Activated T-helper 1 cell treated with anti-CD3 and anti-CD28 coated beads, Interleukin-2, amount 50 U/mL, for 16 hours (primary cell): ENCODE data around the gene C9orf72.
A peak's percentile ranks its signal among the peaks of the same experiment; 100 is the strongest.

ENCODE experiments used
- DNase-seq, 2 donors: peaks; one replicate each; pipeline ENCODE4 v3.0.0-alpha.2; 2020; ENCODE audit warnings: low read depth in 1 of 2, low spot score in 1 of 2

Gene C9orf72

DNA sequence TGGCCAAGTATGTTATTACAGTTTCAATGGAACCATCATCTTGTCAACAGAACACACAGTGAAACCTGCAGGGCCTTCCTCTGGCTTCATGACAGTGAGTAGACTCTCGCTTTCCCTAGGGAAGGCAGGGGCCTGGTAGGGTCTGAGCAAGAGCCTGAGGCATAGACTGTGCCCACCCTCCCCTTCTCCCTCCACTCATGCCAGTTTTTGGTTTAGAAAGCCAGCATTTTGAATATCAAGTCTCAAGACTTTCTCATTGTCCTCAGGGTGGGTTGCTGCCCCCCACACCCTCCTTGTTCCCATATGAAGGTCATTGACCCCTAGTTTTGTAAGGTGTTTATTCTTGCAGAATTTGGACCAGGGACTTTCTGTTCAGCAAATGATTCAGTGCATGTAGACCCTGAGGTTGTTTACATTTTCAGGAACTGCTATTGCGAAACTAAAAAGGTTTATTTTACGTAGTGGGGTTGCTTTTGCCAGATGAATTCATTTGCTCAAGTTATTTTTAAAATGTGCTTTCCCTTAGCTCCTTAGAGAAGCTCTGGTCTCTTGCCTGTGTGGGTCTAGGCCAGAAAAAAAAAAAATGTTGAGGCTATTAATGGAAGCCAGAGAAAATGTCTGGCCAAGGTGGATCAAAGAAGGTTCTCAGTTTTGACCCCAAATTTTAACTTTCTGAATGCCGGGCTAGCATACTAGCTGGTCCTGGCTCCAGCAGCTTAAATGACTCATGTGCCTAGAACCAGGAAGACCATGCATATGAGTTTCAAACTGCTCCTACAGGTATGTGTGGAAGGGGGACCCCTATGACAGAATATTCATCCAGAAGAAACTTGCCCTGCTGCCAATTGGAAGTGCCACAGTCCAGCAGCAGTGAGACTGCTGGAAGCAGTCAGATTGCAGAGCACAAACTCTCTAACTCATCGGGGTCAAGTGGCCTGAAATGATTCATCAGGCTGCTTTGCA is 33.5 kb downstream of the C9orf72 start:
- DNase-seq = no peak

DNA sequence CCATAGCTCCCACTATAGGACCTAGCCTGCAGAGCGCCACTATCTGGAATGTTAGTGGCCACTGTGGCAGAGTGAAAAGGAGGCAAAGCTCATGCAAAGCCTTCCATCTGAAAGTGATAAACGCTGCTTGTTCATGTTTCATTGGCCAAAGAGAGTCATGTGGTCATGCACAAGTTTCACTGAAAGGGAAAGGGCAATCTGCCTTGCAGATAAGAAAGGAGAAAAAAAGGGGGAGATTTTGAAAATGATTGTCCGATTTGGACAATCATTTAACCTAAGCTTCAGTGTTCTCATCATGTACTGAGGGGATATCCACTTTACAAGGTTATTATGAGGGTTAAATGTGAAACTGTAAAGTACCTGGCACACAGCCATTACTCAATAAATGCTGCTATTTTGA is 34.6 kb downstream of the C9orf72 start:
- no peak for DNase-seq

DNA sequence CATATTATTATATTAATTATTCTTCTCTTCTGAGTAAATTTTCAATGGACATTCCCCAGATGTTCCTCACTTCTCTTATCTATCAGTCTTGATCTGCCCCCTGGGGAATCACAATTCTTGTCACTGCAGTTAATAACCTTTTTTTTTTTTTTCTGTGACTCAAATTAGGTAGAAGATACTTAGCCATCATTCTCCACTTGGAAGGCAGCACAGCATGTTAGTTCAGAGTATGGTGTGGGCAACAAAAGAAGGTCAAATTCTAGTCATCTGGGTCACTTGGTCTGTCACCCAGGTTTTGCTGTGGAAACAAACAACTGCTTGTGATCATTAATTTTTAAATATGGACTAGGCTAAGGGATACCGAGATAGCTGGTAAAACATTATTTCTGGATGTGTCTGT is 35.5 kb downstream of the C9orf72 start:
- no peak for DNase-seq

DNA sequence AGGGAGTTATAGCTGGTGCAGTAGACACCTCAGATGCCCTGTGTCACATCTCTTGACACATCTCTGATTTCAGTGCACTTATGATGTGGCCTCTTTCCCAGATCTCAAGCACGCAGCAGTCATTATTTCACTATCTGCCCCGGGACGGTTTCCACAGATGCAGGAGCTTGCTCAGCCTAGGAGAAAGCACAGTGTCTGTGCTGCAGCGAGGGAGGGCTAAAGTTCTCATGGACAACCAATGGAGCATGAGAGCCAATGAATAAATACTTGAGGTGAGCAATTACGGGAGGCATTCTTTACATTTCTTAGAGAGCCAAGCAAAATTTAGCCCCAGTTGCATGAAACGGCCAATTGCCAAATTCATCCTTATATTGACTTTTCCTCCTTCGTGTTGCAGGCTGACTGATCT is 36.2 kb downstream of the C9orf72 start:
- no peak for DNase-seq

DNA sequence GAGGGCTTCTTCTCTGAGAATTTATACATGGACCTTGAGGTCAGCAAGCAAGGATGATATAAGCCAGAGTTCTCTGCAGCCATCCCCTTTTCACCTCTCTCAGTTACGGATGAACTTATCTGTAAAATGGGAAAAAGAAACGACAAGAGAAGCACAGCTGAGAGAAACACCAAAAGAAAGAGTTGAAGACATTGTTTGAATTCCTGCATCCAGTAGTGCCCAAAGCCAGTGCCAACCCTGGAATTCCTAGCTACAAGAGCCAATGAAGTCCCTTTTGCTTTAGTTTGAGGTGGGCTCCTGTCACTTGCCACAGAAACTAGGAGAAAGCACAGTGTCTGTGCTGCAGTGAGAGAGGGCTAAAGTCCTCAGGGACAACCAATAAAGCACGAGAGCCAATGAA is 37.1 kb downstream of the C9orf72 start:
- DNase-seq = no peak

DNA sequence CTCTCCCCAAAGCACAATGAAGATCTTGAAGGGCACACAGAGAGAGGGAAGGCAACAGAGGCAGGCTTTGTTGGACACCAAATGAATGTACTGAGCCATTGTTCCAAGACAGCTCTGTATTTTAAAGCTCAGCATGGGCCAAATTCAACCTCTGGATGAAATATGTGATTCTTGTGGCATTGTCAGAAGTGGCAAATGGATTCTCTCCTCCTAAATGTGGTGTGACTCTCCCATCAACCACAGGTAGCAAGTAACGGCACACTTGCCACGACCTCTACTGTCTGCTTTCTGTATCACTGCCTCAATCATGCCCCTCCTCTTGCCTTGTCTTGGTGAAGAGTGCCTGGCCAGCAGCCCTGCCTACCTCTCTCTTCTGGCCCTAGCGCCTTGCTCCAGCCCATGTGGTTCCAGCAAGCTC is 37.6 kb downstream of the C9orf72 start:
- no peak for DNase-seq

DNA sequence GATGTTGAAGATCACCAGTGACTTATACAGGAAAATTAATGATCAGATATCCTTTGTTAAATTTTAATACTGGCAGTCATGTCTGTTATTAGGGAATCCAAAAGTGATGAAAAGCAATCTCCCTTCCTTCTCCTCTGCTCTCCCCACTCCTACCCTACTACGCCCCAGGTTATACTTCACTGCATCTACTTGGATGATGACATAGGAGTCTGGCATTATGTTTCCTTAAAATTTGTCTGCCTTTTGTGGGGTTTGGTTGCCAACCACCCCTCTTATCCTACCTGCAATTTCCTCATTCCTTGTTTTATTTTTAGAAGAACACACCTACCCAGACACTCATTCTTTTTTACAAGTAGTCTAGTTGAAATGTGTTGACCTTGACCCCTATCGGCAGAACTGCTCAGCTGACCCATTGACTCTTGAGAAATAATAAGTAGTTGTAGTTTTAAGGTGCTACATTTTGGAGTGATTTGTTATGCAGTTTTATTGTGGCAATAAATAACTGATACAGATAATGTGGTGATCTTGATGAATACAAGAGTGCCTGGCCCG is 38.5 kb downstream of the C9orf72 start:
- DNase-seq = no peak

DNA sequence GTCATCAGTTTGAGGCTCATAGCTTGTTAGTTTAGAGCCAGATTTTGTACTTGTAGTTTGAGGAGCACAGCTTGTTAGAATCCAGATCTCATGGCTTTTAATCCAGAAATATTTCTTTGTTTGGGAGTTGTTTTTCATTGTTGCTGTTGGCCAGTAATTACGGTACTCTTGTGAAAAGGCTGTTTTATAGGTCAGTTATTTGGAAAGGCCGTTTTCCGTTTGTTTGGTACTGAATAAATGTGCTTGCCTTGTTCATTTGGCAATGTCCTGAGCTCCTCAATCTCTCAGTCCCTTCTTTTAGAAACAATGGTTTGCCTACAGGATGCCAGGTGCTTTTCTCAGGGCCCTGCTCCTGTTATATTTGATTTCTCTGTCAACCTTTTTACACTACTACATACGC is 39.1 kb downstream of the C9orf72 start:
- DNase-seq = no peak

DNA sequence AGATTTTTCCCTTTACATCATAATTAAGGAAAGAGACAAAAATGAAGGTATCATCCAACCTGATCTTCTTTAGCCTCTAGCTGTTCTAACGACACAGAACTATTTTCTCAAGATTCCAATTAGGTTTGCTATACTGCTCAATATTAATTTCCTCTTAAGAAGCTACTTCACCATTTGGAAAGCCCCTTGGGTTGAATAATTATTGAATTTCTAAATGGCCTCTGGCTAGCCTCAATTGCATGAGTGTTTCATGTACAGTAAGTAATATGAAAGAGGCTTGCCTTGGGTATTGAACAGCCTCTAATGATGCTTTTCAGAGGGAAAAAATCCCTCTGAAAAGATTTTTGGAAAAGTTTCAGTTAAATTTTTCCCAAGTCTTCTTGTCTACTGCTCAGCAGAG is 40.0 kb downstream of the C9orf72 start:
- no peak for DNase-seq

DNA sequence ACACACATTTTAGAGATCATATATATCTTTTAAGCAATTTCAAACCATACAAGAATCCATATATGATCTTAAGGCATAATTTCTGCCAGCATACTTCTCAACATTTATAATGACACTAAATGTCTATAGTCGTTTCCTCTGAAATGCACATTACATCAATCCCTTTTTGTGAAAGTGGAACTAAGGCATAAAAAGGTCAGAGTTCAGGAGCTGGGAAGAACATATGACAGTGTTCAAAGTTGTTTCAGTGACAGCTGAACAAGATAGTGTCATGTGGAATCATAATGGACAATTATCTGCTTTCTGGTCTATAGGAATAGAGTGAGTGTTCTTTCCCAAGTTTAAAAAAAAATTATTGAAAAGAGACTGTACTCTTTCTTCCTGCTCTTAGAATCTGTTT is 41.2 kb downstream of the C9orf72 start:
- no peak for DNase-seq

DNA sequence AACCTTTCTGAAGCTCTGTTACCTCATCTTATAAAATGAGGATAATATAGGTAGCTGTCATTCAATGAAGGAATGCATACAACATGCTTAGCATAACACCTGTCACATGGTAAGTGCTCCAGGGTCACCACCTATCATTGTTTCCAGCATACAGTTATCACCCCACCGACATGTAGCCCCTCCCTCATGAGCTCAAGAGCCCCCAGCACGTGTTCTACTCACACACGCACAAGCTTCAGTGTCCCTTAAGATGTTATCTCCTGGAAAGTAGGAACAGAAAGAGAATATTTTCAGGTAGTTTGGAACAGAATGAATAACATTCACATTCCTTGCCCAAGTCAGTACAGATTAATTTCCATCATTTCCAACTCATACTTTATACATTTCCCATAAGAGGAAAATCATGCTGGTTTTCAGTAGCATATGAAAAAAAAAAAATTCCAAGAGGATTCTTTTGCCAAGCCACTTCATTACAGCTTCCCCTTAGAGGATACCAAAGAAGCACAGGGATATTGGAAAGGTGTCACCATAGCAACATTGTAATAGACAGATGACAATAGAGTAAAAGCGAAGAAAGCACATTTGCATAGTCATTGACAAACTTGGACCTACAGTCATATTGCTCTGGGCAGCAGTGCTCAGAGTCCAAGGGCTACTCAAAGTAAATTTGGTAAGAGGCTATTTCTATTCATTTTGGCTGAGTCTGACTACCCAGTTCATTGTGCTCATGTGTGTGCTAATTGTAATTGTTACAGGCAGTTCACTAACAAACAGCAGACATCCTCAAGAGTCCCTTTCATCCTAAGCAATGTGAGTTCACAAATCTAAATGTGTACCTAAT is 42.1 kb downstream of the C9orf72 start:
- DNase-seq = no peak

DNA sequence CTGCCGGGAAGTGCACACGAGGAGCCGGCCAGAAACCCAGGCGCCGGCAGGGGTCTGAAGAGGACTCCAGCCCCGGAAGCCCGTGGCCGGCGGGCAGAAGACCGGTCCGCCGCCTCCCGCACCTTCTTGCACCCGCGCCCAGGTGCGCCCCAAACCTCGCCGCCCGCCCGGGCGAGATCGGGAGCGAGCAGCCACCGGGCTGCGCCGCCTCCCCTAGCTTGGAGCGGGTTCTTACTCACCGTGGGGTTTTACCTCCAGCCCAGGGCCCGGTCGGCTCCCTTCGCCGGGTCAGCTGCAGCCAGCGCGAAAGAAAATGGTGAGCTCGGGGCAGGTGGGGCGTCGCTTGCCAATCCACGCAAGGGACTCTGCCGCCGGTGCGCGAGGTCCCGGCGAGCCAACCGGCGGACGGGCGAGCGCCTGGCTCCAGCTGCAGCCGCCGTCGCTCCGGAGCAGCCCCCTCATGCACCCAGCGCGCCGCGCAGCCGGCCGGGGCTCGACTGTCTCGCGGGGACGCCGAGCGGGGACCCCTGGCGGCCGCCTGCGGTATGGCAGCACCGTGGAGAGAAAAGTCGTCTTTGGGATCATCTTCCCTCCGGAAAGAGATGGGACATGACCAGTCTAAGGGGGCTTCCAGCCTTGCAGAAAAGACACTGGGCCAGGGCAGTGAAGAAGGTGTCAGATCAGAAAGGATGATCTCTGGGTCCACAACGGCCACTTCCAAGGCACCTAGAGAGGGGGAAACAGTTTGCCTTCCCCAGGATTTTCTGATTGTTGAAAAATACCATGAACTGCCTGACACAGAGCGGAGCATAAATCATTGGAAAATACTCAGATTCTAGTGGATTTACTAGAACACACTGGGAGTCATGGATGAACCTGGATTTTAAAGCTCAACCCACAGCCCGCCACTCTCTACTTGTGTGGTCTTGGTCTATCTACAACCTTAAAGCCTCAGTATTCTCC is 43.7 kb downstream of the C9orf72 start, which contains the start of gene MOB3B:
MOB3B (minus strand) TSS at position 499 of the 963 bp plus-strand sequence. CDS start 74,264 bp downstream, outside the sequence.
- DNase-seq = peak; percentile 57 to 64

DNA sequence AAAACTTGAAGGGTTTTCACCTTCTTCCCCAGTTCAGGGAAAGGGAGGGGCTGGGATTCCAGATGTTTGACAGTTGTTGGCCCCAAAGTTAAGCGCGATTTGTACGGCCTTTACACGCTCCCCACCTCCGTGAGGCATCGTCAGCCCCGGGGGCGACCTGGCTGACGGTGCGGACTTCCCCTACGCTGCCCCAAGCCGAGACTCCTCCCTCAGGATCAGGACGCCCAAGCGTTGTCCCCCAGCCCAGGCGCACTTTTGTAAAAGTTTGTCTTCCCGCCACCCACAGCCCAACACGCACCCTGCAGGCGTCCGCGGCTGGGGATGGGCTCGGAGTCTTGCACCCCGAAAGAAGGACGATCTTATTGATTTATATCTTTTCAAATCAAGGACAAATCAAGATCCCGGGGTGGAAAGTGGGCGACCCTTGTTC is 44.4 kb downstream of the C9orf72 start:
- DNase-seq = peak in 1 of 2 donors; percentile 15

DNA sequence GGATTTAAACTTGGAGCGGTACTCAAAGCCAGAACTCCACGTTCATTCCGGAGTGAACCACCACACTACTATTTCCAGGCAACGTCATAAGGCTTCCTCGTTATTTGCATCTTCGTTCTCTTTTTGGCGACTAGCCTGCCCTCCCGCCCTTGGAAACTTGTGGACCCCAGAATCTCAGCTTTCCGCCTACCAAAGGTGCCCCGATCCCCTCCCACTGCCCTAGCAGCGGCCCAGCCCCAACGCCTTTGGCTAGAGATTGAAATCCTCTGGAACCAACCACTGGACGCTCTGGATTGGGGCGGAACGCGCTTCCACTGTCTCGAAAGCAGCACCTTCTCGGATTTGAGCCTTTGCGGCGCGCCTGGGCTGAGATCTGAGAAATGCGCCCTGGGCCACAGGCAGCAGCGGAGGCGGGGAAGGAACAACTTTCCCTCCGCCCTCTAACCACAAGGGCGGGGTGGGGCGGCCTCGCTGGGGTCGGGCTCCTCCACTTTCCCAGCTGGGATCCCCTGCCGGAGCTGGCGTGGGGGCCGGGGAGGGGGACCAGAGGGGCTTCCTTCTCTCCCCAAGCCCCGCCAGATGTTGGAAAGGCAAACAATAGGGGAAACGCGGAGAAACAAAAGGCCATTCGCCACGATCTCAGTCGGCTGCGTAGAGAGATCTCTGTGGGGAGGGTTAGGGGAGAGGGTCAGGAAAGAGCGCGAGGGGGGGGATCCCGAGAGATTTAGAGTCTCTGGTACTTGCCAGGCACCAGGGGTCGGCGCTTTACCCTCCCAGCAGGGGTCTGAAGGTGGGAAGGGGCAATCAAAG is 45.0 kb downstream of the C9orf72 start:
- DNase-seq = peak in 1 of 2 donors; percentile 20

DNA sequence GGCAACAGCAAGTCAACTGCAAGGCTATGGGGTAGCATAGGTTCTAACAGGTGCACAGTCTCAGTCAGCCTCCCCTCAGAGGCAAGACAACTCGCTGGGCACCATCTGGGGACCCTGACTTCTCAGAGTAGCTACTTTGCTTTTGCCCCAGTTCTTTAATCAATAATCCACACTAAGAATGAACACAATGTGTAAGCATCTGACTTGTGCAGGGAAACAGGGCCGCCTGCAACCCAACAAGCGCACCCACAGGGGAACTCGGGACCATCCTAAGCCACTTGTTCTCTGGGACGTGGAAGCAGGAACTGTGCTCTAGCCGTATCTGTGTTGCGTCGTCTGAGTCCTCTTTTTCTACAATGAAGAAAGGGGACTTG is 45.6 kb downstream of the C9orf72 start:
- DNase-seq = no peak

DNA sequence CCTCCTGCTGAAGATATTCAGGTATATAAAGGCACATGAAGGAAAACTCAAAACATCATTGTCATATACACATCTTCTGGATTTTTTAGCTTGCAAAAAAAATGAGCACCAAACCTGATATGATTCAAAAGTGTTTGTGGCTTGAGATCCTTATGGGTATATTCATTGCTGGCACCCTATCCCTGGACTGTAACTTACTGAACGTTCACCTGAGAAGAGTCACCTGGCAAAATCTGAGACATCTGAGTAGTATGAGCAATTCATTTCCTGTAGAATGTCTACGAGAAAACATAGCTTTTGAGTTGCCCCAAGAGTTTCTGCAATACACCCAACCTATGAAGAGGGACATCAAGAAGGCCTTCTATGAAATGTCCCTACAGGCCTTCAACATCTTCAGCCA is 49.0 kb downstream of the C9orf72 start, which contains the start of gene IFNK:
IFNK (plus strand) TSS at position 55 of the 400 bp plus-strand sequence; CDS start at position 102, 47 bp downstream.
- DNase-seq = no peak

DNA sequence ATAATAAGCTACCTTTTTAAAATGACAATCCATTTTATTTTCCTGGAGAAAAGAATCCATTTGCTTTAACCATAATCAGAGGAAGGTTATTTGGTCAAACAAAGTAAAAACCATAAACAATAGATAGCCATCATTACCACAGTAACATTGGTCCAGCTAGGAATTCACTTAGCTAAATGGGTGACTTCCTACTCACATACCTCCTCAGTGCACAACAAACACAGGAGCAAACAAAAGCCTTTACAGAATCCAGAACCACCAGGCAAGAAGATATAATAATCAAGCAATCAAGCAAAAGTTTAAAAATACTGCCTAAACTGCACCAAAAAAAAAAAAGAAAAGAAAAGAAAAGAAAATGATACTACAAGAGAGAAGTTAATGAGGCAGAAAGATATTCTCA is 50.1 kb downstream of the C9orf72 start:
- no peak for DNase-seq

DNA sequence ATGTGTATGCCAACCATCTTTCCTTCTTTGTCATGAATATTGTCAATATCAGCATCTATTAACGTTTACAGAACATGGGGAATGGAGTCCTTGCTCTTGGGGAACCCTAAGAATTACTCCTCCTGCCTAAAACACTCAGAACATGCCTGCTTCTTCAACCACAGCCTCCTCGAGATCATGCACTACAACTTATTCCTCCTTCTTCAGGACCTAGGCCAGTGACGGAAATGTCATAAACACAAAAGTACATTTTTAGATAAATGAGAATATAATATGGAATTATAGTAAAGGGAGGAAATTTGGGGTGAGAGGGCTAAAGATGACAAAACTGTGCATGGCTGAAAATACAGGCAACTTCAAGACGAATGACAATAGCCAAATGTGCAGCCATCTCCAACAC is 52.3 kb downstream of the C9orf72 start:
- no peak for DNase-seq
